Activated gamma-delta T cell treated with anti-CD3 and anti-CD28 coated beads, Interleukin-2, amount 50 U/mL, for 16 hours (primary cell): ENCODE data around the gene OR14J1.
"Not testable (repeated sequence)": the region's sequence is repeated elsewhere in the genome, so short reads cannot be mapped to it uniquely, and the experiment has no call there.

Experiments
- DNase-seq: peaks from one replicate; pipeline ENCODE4 v3.0.0-alpha.2; 2020; ENCODE audit warnings: low read depth

OR14J1 gene

GRCh38 chr6:29301316-29301715, at the start of gene OR14J1:
Gene OR14J1 (plus strand): TSS chr6:29301701. CDS start chr6:29306690, 4,989 bp downstream.
- no peak for DNase-seq

GRCh38 chr6:29251736-29252135, 49.8 kb upstream of the OR14J1 start:
- no peak for DNase-seq

- DNase-seq, result no peak
These were observed 46.0 kb upstream of the OR14J1 start for GRCh38 chr6:29255530-29255929.

GRCh38 chr6:29259721-29260120, 41.8 kb upstream of the OR14J1 start:
- no peak for DNase-seq

- DNase-seq, result no peak
These were observed 38.5 kb upstream of the OR14J1 start for GRCh38 chr6:29263001-29263400.

- no peak for DNase-seq
These were observed 7.0 kb upstream of the OR14J1 start for GRCh38 chr6:29294499-29294914.

- no peak for DNase-seq
These were observed 6.3 kb upstream of the OR14J1 start for GRCh38 chr6:29295181-29295585.

- DNase-seq, result no peak
These were observed 5.9 kb upstream of the OR14J1 start for GRCh38 chr6:29295623-29296022.

GRCh38 chr6:29319931-29320330, 18.4 kb downstream of the OR14J1 start:
- no peak for DNase-seq

- DNase-seq, result not testable (repeated sequence)
These were observed 21.8 kb downstream of the OR14J1 start for GRCh38 chr6:29323332-29323731.

- DNase-seq, result no peak
These were observed 24.3 kb downstream of the OR14J1 start for GRCh38 chr6:29325777-29326176.

GRCh38 chr6:29332676-29333075, 31.2 kb downstream of the OR14J1 start:
- no peak for DNase-seq

GRCh38 chr6:29336269-29336668, 34.8 kb downstream of the OR14J1 start:
- no peak for DNase-seq

GRCh38 chr6:29345380-29345779, 43.9 kb downstream of the OR14J1 start:
- no peak for DNase-seq

- DNase-seq, result not testable (repeated sequence)
These were observed 47.8 kb downstream of the OR14J1 start for GRCh38 chr6:29349348-29349747.

- DNase-seq, result no peak
These were observed 53.5 kb downstream of the OR14J1 start for GRCh38 chr6:29354980-29355379.

- no peak for DNase-seq
These were observed 54.1 kb downstream of the OR14J1 start for GRCh38 chr6:29355603-29356002.
